HEK293 (cell line): Measurements from ENCODE around the gene COQ4.
A peak's percentile ranks its signal among the peaks of the same experiment; 100 is the strongest.

Experiments used
- CTCF ChIA-PET: fragments of 350-600 bp; formaldehyde crosslinking; extraction: SDS; loops from one replicate; lab custom pipeline; 2021; ENCODE audit warnings: antibody characterized with exemption; lab: Yijun Ruan, JAX
- POLR2A ChIA-PET: fragments of 300-600 bp; formaldehyde crosslinking; extraction: SDS; loops from one replicate; lab custom pipeline; 2020; ENCODE audit warnings: antibody characterized with exemption, inconsistent platforms; lab: Yijun Ruan, JAX
- H3K27ac ChIP-seq: fragments of 200-500 bp; sonication (Bioruptor generic); 2 replicates; pipeline ENCODE4 v1.5.1; 2014; ENCODE audit warnings: low read depth, low read length, control low read depth, inconsistent platforms; ENCODE audit errors: extremely low read depth
- H3K36me3 ChIP-seq, 2 experiments: fragments of 200-500 bp in 1 of 2; sonication (Bioruptor generic) in 1 of 2; 1 replicate in 1 of 2; 2 replicates in 1 of 2; pipeline ENCODE4 v1.5.1; 2014 to 2017; ENCODE audit warnings: inconsistent platforms in 2 of 2, low read length in 2 of 2; ENCODE audit not compliant: control insufficient read depth in 2 of 2, insufficient read depth in 1 of 2
- H3K4me1 ChIP-seq: fragments of 200-500 bp; sonication (Bioruptor generic); 2 replicates; pipeline ENCODE4 v1.5.1; 2014; ENCODE audit warnings: mild to moderate bottlenecking, low read length, inconsistent platforms; ENCODE audit not compliant: control insufficient read depth, insufficient read depth
- H3K4me3 ChIP-seq: 2 replicates; pipeline ENCODE4 v1.5.1; 2011; ENCODE audit warnings: low read depth, mild to moderate bottlenecking, control low read depth, low read length, moderate library complexity
- H3K9me3 ChIP-seq: fragments of 200-500 bp; sonication (Bioruptor generic); 2 replicates; pipeline ENCODE4 v1.5.1; 2014; ENCODE audit warnings: low read depth, low read length, inconsistent platforms; ENCODE audit not compliant: control insufficient read depth, insufficient read depth
- GLIS1 ChIP-seq: fragments of 450-650 bp; formaldehyde crosslinking; IDR thresholded peaks from 2 replicates; pipeline ENCODE4 v1.5.1; 2016; ENCODE audit warnings: missing biosample characterization, missing genetic modification characterization
- KLF7 ChIP-seq: fragments of 450-650 bp; formaldehyde crosslinking; IDR thresholded peaks from 2 replicates; pipeline ENCODE4 v1.5.1; 2016; ENCODE audit warnings: missing biosample characterization, missing genetic modification characterization, borderline replicate concordance
- KLF8 ChIP-seq: fragments of 450-650 bp; formaldehyde crosslinking; IDR thresholded peaks from 2 replicates; pipeline ENCODE4 v1.5.1; 2016; ENCODE audit warnings: missing biosample characterization, missing genetic modification characterization
- PRDM2 ChIP-seq: fragments of 450-650 bp; formaldehyde crosslinking; IDR thresholded peaks from 2 replicates; pipeline ENCODE4 v1.5.1; 2016; ENCODE audit warnings: missing biosample characterization, missing genetic modification characterization, borderline replicate concordance
- SP7 ChIP-seq: fragments of 450-650 bp; formaldehyde crosslinking; IDR thresholded peaks from 2 replicates; pipeline ENCODE4 v1.5.1; 2016; ENCODE audit warnings: missing biosample characterization, missing genetic modification characterization
- WT1 ChIP-seq: fragments of 450-650 bp; formaldehyde crosslinking; IDR thresholded peaks from 2 replicates; pipeline ENCODE4 v1.5.1; 2016; ENCODE audit warnings: missing biosample characterization, missing genetic modification characterization
- ZBTB10 ChIP-seq: fragments of 450-650 bp; formaldehyde crosslinking; IDR thresholded peaks from 2 replicates; pipeline ENCODE4 v1.5.1; 2016; ENCODE audit warnings: missing biosample characterization, missing genetic modification characterization
- ZBTB17 ChIP-seq: fragments of 450-650 bp; formaldehyde crosslinking; IDR thresholded peaks from 2 replicates; pipeline ENCODE4 v1.5.1; 2016; ENCODE audit warnings: missing biosample characterization, missing genetic modification characterization
- ZBTB20 ChIP-seq: fragments of 450-650 bp; formaldehyde crosslinking; IDR thresholded peaks from 2 replicates; pipeline ENCODE4 v1.5.1; 2016; ENCODE audit warnings: missing biosample characterization, missing genetic modification characterization
- ZBTB8A ChIP-seq: fragments of 450-650 bp; formaldehyde crosslinking; IDR thresholded peaks from 2 replicates; pipeline ENCODE4 v1.5.1; 2016; ENCODE audit warnings: missing biosample characterization, missing genetic modification characterization
- ZNF138 ChIP-seq: fragments of 450-650 bp; formaldehyde crosslinking; IDR thresholded peaks from 2 replicates; pipeline ENCODE4 v1.5.1; 2016; ENCODE audit warnings: missing biosample characterization, missing genetic modification characterization, borderline replicate concordance
- ZNF148 ChIP-seq: fragments of 450-650 bp; formaldehyde crosslinking; IDR thresholded peaks from 2 replicates; pipeline ENCODE4 v1.5.0; 2017; ENCODE audit warnings: missing biosample characterization, missing genetic modification characterization, borderline replicate concordance
- ZNF155 ChIP-seq: fragments of 450-650 bp; formaldehyde crosslinking; IDR thresholded peaks from 2 replicates; pipeline ENCODE4 v1.5.1; 2016; ENCODE audit warnings: missing biosample characterization, missing genetic modification characterization
- ZNF16 ChIP-seq: fragments of 450-650 bp; formaldehyde crosslinking; IDR thresholded peaks from 2 replicates; pipeline ENCODE4 v1.5.1; 2016; ENCODE audit warnings: low read depth, missing biosample characterization, missing genetic modification characterization
- ZNF175 ChIP-seq: fragments of 450-650 bp; formaldehyde crosslinking; IDR thresholded peaks from 2 replicates; pipeline ENCODE4 v1.5.1; 2016; ENCODE audit warnings: missing biosample characterization, missing genetic modification characterization
- ZNF335 ChIP-seq: fragments of 450-650 bp; formaldehyde crosslinking; conservative IDR thresholded peaks from 2 replicates; pipeline ENCODE4 v1.5.1; 2016; ENCODE audit warnings: missing biosample characterization, missing genetic modification characterization
- ZNF341 ChIP-seq: fragments of 450-650 bp; formaldehyde crosslinking; IDR thresholded peaks from 2 replicates; pipeline ENCODE4; 2016; ENCODE audit warnings: low read depth, missing biosample characterization, missing genetic modification characterization
- ZNF521 ChIP-seq: fragments of 450-650 bp; formaldehyde crosslinking; IDR thresholded peaks from 2 replicates; pipeline ENCODE4 v1.5.1; 2017; ENCODE audit warnings: missing biosample characterization, mild to moderate bottlenecking, missing genetic modification characterization
- ZNF549 ChIP-seq: fragments of 450-650 bp; IDR thresholded peaks from 2 replicates; pipeline ENCODE4 v1.5.1; 2018; ENCODE audit warnings: missing biosample characterization, missing genetic modification characterization, mild to moderate bottlenecking, inconsistent platforms, moderate library complexity
- ZNF610 ChIP-seq: fragments of 450-650 bp; formaldehyde crosslinking; IDR thresholded peaks from 2 replicates; pipeline ENCODE4 v1.5.1; 2016; ENCODE audit warnings: missing biosample characterization, missing genetic modification characterization, borderline replicate concordance
- ZNF660 ChIP-seq: fragments of 450-650 bp; IDR thresholded peaks from 2 replicates; pipeline ENCODE4 v1.5.1; 2018; ENCODE audit warnings: missing biosample characterization, mild to moderate bottlenecking, missing genetic modification characterization
- ZNF677 ChIP-seq: fragments of 450-650 bp; IDR thresholded peaks from 2 replicates; pipeline ENCODE4 v1.5.0; 2018; ENCODE audit warnings: missing biosample characterization, mild to moderate bottlenecking, missing genetic modification characterization, moderate library complexity
- ZSCAN16 ChIP-seq: fragments of 450-650 bp; formaldehyde crosslinking; IDR thresholded peaks from 2 replicates; pipeline ENCODE4 v1.5.1; 2016; ENCODE audit warnings: missing biosample characterization, missing genetic modification characterization
- ZSCAN18 ChIP-seq: fragments of 450-650 bp; formaldehyde crosslinking; IDR thresholded peaks from 2 replicates; pipeline ENCODE4 v1.5.1; 2016; ENCODE audit warnings: missing biosample characterization, missing genetic modification characterization
- ZXDB ChIP-seq: fragments of 450-650 bp; formaldehyde crosslinking; IDR thresholded peaks from 2 replicates; pipeline ENCODE4 v1.5.1; 2016; ENCODE audit warnings: missing biosample characterization, missing genetic modification characterization

COQ4 gene

GRCh38 chr9:128361986-128362646 lies 39.5 kb downstream of the COQ4 start:
- Histone ChIP-seq H3K27ac (no peak overlapping the region), H3K36me3 (peaks cover 0 to 17% of the 10 kb centered on the region in 2 experiments; a peak in 1 of 3 replicates), H3K4me3 (no peak overlapping the region), H3K4me1 (no peaks in the 10 kb centered on the region), H3K9me3 (no peaks in the 10 kb centered on the region)
- ChIA-PET CTCF (interaction anchor here (0.5 to 4.5 kb wide), 42 partner anchors 9 to 768 kb away, joined by 3 to 69 read pairs (median 4); partner anchors contain the start of genes CERCAM and URM1), POLR2A (interaction anchor here (0.6 to 3.7 kb wide), 8 partner anchors 9 to 202 kb away, joined by 3 to 29 read pairs (median 4); partner anchors contain the start of genes BBLN, CERCAM and URM1)
- TF ChIP-seq ZSCAN18 (tag by site-specific recombination): no peak
- peak; percentile 35; the same call in 1 of the 2 replicates for TF ChIP-seq ZBTB20
- peak; percentile 68; the same call in 1 of the 2 replicates for TF ChIP-seq ZBTB17 (tag by site-specific recombination)
- TF ChIP-seq WT1: no peak
- TF ChIP-seq KLF7 (tag by site-specific recombination): peak; percentile 70
- no peak for TF ChIP-seq ZNF16 (tag by site-specific recombination)
- 0 out of 2 replicates have a peak, but pooled peaks have one; percentile 23 for TF ChIP-seq ZXDB (tag by site-specific recombination)
- TF ChIP-seq ZBTB8A: 0 out of 2 replicates have a peak, but pooled peaks have one; percentile 17
- no peak for TF ChIP-seq ZNF521 (tag by site-specific recombination)
- TF ChIP-seq ZNF175 (tag by site-specific recombination): no peak
- TF ChIP-seq SP7 (tag by site-specific recombination): peak; percentile 39; the same call in 1 of the 2 replicates
- TF ChIP-seq ZNF660 (tag by site-specific recombination): peak; percentile 43; the same call in 1 of the 2 replicates
- peak; percentile 42; the same call in 1 of the 2 replicates for TF ChIP-seq ZNF341 (tag by site-specific recombination)
- no peak for TF ChIP-seq ZNF155 (tag by site-specific recombination)
- TF ChIP-seq ZNF335: peak; percentile 66
- TF ChIP-seq GLIS1 (tag by site-specific recombination): peak; percentile 57; the same call in 1 of the 2 replicates
- TF ChIP-seq ZNF610 (tag by site-specific recombination): peak; percentile 92; the same call in 1 of the 2 replicates
- TF ChIP-seq ZSCAN16: no peak
- TF ChIP-seq ZNF677 (tag by site-specific recombination): no peak
- no peak for TF ChIP-seq ZNF138 (tag by site-specific recombination)
- TF ChIP-seq ZNF148 (tag by site-specific recombination): no peak
- peak; percentile 58 for TF ChIP-seq KLF8 (tag by site-specific recombination)
- no peak for TF ChIP-seq ZNF549
- TF ChIP-seq PRDM2 (tag by site-specific recombination): no peak
- TF ChIP-seq ZBTB10 (tag by site-specific recombination): no peak
